A673 (cell line): ENCODE results near the gene TSPAN11.

ENCODE experiments used
- CTCF ChIP-seq: fragments of 300-800, 200-600 bp; sonication (generic); conservative IDR thresholded peaks from 2 replicates; pipeline ENCODE4 v1.5.1; 2017; ENCODE audit warnings: low read depth, mild to moderate bottlenecking, antibody characterized with exemption, low read length, moderate library complexity, mixed read lengths
- EZH2 ChIP-seq: fragments of 200-600 bp; sonication (generic); IDR thresholded peaks from 2 replicates; pipeline ENCODE4 v1.6.1; 2017; ENCODE audit warnings: borderline replicate concordance, low read depth, mild to moderate bottlenecking, mixed read lengths, antibody characterized with exemption, low read length; ENCODE audit not compliant: poor library complexity, severe bottlenecking

GRCh38 chr12:31033681-31034080 is 107.1 kb downstream of the TSPAN11 start:
- TF ChIP-seq CTCF = no peak
- TF ChIP-seq EZH2 = no peak
